Lower lobe of right lung (tissue), 2 donors: ENCODE measurements around the gene PBX4. TPM values are rescaled to one million over a fixed set of nuclear protein-coding genes. Genes with fewer than 3 reads are reported as not detected.

Experiments
- ATAC-seq, 2 donors: fragments of 200-7000 bp; cut with Tn5 transposase; one replicate each; pipeline ENCODE4 v1.9.1; 2020 to 2022; ENCODE audit warnings: mild to moderate bottlenecking in 2 of 2, moderate library complexity in 2 of 2
- DNase-seq: peaks from one replicate; pipeline ENCODE4 v3.0.0-alpha.2; 2020
- H3K27ac ChIP-seq: fragments of 200-600 bp; one replicate; pipeline ENCODE4 v1.8.0; 2022
- H3K27me3 ChIP-seq: fragments of 200-600 bp; one replicate; pipeline ENCODE4 v1.8.0; 2022; ENCODE audit warnings: low read depth
- H3K36me3 ChIP-seq: fragments of 200-600 bp; one replicate; pipeline ENCODE4 v1.8.0; 2022; ENCODE audit warnings: mild to moderate bottlenecking
- H3K4me1 ChIP-seq: fragments of 200-600 bp; one replicate; pipeline ENCODE4 v1.8.0; 2022
- H3K4me3 ChIP-seq: fragments of 200-600 bp; one replicate; pipeline ENCODE4 v1.8.0; 2022; ENCODE audit warnings: mild to moderate bottlenecking
- H3K9me3 ChIP-seq: fragments of 200-600 bp; one replicate; pipeline ENCODE4 v1.8.0; 2022
- intact Hi-C: fragments of 100-400 bp; cut with DNase I; formaldehyde crosslinking; loops from one replicate; pipeline ENCODE4 v1.11.0; 2022
- total RNA-seq: library from RNA; stranded (reverse); fragmentation: NEBNext Ultra II Directional; extraction: Animal tissue kit (Norgen Biotek cat#: 25700); gene quantifications from one replicate; pipeline ENCODE4 v1.2.1, GENCODE V29; 2021
- TF ChIP-seq, protein P1 (sequence below): fragments of 200-600 bp; IDR thresholded peaks from one replicate; pipeline ENCODE4 v1.8.0; 2022; ENCODE audit warnings: antibody characterized with exemption, mild to moderate bottlenecking
- donor health status: DM: no; HTN: yes; CAD: no; lungs with severe emphysema.

The PBX4 gene
- total RNA-seq, 1 donor from 2014 or later: 3.7 TPM

- TF ChIP-seq, protein P1, sequence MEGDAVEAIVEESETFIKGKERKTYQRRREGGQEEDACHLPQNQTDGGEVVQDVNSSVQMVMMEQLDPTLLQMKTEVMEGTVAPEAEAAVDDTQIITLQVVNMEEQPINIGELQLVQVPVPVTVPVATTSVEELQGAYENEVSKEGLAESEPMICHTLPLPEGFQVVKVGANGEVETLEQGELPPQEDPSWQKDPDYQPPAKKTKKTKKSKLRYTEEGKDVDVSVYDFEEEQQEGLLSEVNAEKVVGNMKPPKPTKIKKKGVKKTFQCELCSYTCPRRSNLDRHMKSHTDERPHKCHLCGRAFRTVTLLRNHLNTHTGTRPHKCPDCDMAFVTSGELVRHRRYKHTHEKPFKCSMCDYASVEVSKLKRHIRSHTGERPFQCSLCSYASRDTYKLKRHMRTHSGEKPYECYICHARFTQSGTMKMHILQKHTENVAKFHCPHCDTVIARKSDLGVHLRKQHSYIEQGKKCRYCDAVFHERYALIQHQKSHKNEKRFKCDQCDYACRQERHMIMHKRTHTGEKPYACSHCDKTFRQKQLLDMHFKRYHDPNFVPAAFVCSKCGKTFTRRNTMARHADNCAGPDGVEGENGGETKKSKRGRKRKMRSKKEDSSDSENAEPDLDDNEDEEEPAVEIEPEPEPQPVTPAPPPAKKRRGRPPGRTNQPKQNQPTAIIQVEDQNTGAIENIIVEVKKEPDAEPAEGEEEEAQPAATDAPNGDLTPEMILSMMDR: no peak
- ATAC-seq: no peak
- no peaks in the 10 kb centered on the region for H3K27me3 ChIP-seq
- H3K4me1 ChIP-seq: no peaks in the 10 kb centered on the region
- no peak for DNase-seq
- peaks cover 100% of the 10 kb centered on the region for H3K36me3 ChIP-seq
- no peaks in the 10 kb centered on the region for H3K9me3 ChIP-seq
- intact Hi-C loops: no loop called here
- H3K27ac ChIP-seq: no peak overlapping the region
- no peak overlapping the region for H3K4me3 ChIP-seq
Measured at GRCh38 chr19:19651076-19651475, 32.6 kb upstream of the PBX4 start.

- intact Hi-C loops: no loop called here
- Histone ChIP-seq H3K9me3 (no peaks in the 10 kb centered on the region), H3K27ac (no peak overlapping the region), H3K27me3 (no peaks in the 10 kb centered on the region), H3K36me3 (peaks cover 100% of the 10 kb centered on the region), H3K4me3 (no peak overlapping the region), H3K4me1 (no peaks in the 10 kb centered on the region)
- DNase-seq (no peak), ATAC-seq (no peak)
- TF ChIP-seq, protein P1: no peak
Measured at GRCh38 chr19:19650331-19650730, 31.8 kb upstream of the PBX4 start.

DNA sequence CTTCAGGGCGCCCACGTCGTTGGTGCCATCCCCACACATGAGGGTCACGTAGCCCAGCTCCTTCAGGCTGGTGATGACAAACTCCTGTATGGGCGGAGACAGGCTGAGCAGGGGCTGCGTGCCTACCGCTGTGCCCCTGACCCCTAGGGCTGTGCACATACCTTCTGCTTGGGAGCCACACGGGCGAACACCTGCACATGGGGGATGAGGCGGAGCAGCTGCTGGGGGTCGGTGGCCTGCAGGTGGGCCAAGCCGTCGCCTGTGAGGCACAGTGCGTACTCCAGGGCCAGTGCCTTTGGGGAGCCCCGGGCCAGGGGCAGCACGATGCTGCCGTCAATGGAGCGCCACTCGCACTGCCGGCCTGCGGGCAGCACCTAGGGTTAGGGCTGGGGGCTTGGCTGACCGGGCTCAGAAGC is 31.1 kb upstream of the PBX4 start:
- ATAC-seq: no peak
- H3K27me3 ChIP-seq: no peaks in the 10 kb centered on the region
- intact Hi-C loops: no loop called here

DNA sequence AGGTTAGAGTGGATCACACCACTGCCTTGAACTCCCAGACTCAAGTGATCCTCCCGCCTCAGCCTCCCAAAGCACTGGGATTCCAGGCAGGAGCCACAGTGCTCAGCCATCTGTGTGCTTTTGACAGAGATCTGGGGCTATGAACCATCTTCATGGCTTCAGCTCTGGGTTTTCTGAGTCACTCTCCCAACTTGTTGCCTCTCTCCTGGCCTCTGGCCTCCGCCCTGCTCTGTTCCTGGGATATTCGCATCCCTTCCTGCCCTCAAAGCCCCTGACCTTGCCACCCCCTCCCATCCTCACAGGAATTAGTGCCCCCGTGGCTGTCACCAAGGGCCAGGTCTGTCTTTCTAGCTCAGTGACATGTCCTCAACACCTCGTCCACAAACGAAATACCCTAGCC is 30.7 kb upstream of the PBX4 start:
- Histone ChIP-seq H3K4me3 (no peak overlapping the region), H3K9me3 (no peaks in the 10 kb centered on the region), H3K36me3 (peaks cover 99% of the 10 kb centered on the region), H3K4me1 (peaks cover 1% of the 10 kb centered on the region), H3K27me3 (no peaks in the 10 kb centered on the region), H3K27ac (no peak overlapping the region)
- no peak for DNase-seq
- intact Hi-C loops: no loop called here
- no peak for ATAC-seq
- TF ChIP-seq, protein P1: no peak

More for the DNA sequence above, 31.1 kb upstream of the PBX4 start:
- peaks cover 100% of the 10 kb centered on the region for H3K36me3 ChIP-seq
- H3K27ac ChIP-seq: no peak overlapping the region
- H3K4me1 ChIP-seq: no peaks in the 10 kb centered on the region
- no peaks in the 10 kb centered on the region for H3K9me3 ChIP-seq
- no peak for DNase-seq
- TF ChIP-seq, protein P1: no peak
- no peak overlapping the region for H3K4me3 ChIP-seq

DNA sequence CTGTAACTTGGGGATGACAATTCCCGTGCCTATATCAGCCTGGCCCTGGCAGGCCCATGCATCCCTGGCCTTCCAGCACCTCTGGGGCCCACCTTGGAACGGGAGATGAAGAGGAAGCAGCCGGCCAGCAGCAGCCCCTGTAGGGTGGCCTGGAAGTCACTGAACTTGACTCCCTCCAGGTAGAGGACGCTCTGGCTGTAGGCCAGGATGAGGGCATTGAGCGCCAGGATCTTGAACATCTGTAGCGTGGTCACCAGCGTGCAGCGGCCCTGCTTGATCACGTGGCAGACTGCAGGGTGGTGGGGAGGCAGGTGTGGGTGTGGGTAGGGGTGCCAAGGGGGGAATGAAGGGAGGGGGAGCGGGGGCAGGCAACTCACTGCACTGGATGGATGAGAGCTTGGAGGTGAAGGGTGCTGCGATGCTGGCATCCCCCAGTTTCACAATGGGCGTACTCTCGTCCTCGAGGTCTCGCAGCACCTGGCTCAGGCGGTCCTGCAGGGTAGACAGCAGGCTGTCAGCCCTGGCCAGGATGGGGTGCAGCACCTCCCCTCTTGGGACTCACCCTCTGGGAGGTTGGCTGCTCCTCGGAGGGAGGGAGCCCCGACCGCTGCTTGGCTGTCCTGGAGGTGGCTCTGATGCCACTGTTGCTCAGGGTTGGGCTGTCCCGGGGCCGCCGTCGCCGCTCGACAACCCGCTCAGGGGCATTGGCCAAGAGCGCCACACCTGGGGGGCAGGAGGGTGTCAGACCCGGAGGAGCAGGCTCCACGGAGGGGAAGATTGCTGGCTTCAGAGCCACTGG is 28.7 kb upstream of the PBX4 start:
- peaks cover 14% of the 10 kb centered on the region for H3K4me1 ChIP-seq
- no peak for DNase-seq
- no peak overlapping the region for H3K4me3 ChIP-seq
- intact Hi-C loops: no loop called here
- peaks cover 80% of the 10 kb centered on the region for H3K36me3 ChIP-seq
- no peaks in the 10 kb centered on the region for H3K9me3 ChIP-seq
- no peak overlapping the region for H3K27ac ChIP-seq
- no peak for ATAC-seq
- H3K27me3 ChIP-seq: no peaks in the 10 kb centered on the region
- TF ChIP-seq, protein P1: no peak
